Measurements from ENCODE around the gene CASK.

Gene CASK

GRCh38 chrX:41837270-41837944 is 85.9 kb downstream of the CASK start:
- Histone ChIP-seq H4K12ac (ENCODE audit: low read depth, low read length) (no peak overlapping the region), H2BK120ac (ENCODE audit: insufficient read depth, low read length, poor library complexity) (no peak overlapping the region), H3K79me1 (ENCODE audit: low read length) (no peaks in the 10 kb centered on the region), H3K9me3 (ENCODE audit: insufficient read depth, low read depth, low read length) (no peaks in the 10 kb centered on the region), H3K27ac (ENCODE audit: low read depth, low read length) (no peak overlapping the region), H2BK12ac (ENCODE audit: low read length) (no peak overlapping the region), H3K9ac (ENCODE audit: low read length) (no peak overlapping the region), H3K4ac (ENCODE audit: low read depth, low read length) (no peak overlapping the region), H3K4me3 (ENCODE audit: low read depth, low read length) (no peak overlapping the region), H2AFZ (ENCODE audit: insufficient read depth, low read length, poor library complexity) (no peak overlapping the region), H3K23ac (ENCODE audit: low read length) (no peak overlapping the region), H4K91ac (ENCODE audit: low read depth, low read length) (no peak overlapping the region), H4K8ac (ENCODE audit: low read depth, low read length) (no peak overlapping the region), H2BK5ac (ENCODE audit: low read depth, low read length, poor library complexity) (no peak overlapping the region), H3K79me2 (ENCODE audit: control insufficient read depth, insufficient read depth, low read length, poor library complexity) (no peaks in the 10 kb centered on the region), H3K4me2 (ENCODE audit: low read length) (no peak overlapping the region), H3K36me3 (ENCODE audit: control insufficient read depth in 1 of 2, insufficient read depth in 2 of 2, low read length in 2 of 2) (no peaks in the 10 kb centered on the region), H2AK5ac (ENCODE audit: low read length) (no peak overlapping the region), H3K18ac (ENCODE audit: low read length) (no peak overlapping the region), H3K4me1 (ENCODE audit: control insufficient read depth in 1 of 2, insufficient read depth in 2 of 2, low read length in 2 of 2) (no peaks in the 10 kb centered on the region), H3K27me3 (ENCODE audit: insufficient read depth, low read length) (no peaks in the 10 kb centered on the region), H3K14ac (ENCODE audit: low read length) (no peak overlapping the region)
- no peak for DNase-seq
- no CpG with 5 or more reads among the region's 6 CpGs for WGBS (ENCODE audit: extremely low coverage, insufficient coverage, insufficient read length)

- Histone ChIP-seq H4K12ac (ENCODE audit: low read depth, low read length) (no peak overlapping the region), H2BK120ac (ENCODE audit: insufficient read depth, low read length, poor library complexity) (no peak overlapping the region), H3K36me3 (ENCODE audit: control insufficient read depth in 1 of 2, insufficient read depth in 2 of 2, low read length in 2 of 2) (no peaks in the 10 kb centered on the region), H3K18ac (ENCODE audit: low read length) (no peak overlapping the region), H3K23ac (ENCODE audit: low read length) (no peak overlapping the region), H3K4me3 (ENCODE audit: low read depth, low read length) (no peak overlapping the region), H3K79me1 (ENCODE audit: low read length) (no peaks in the 10 kb centered on the region), H3K9ac (ENCODE audit: low read length) (no peak overlapping the region), H3K27ac (ENCODE audit: low read depth, low read length) (no peak overlapping the region), H3K14ac (ENCODE audit: low read length) (no peak overlapping the region), H2AK5ac (ENCODE audit: low read length) (no peak overlapping the region), H3K9me3 (ENCODE audit: insufficient read depth, low read depth, low read length) (no peaks in the 10 kb centered on the region), H2AFZ (ENCODE audit: insufficient read depth, low read length, poor library complexity) (no peak overlapping the region), H3K4me1 (ENCODE audit: control insufficient read depth in 1 of 2, insufficient read depth in 2 of 2, low read length in 2 of 2) (no peaks in the 10 kb centered on the region), H3K79me2 (ENCODE audit: control insufficient read depth, insufficient read depth, low read length, poor library complexity) (no peaks in the 10 kb centered on the region), H4K8ac (ENCODE audit: low read depth, low read length) (no peak overlapping the region), H2BK5ac (ENCODE audit: low read depth, low read length, poor library complexity) (no peak overlapping the region), H4K91ac (ENCODE audit: low read depth, low read length) (no peak overlapping the region), H3K4ac (ENCODE audit: low read depth, low read length) (no peak overlapping the region), H2BK12ac (ENCODE audit: low read length) (no peak overlapping the region), H3K4me2 (ENCODE audit: low read length) (no peak overlapping the region), H3K27me3 (ENCODE audit: insufficient read depth, low read length) (no peaks in the 10 kb centered on the region)
- DNase-seq = no peak
- no CpG with 5 or more reads among the region's 1 CpG for WGBS (ENCODE audit: extremely low coverage, insufficient coverage, insufficient read length)
Measured at GRCh38 chrX:41828826-41829225, 94.5 kb downstream of the CASK start.

GRCh38 chrX:41827886-41828285 is 95.5 kb downstream of the CASK start:
- Histone ChIP-seq H3K27ac (ENCODE audit: low read depth, low read length) (no peak overlapping the region), H3K9ac (ENCODE audit: low read length) (no peak overlapping the region), H4K91ac (ENCODE audit: low read depth, low read length) (no peak overlapping the region), H3K4me1 (ENCODE audit: control insufficient read depth in 1 of 2, insufficient read depth in 2 of 2, low read length in 2 of 2) (no peaks in the 10 kb centered on the region), H3K79me1 (ENCODE audit: low read length) (no peaks in the 10 kb centered on the region), H3K4ac (ENCODE audit: low read depth, low read length) (no peak overlapping the region), H2BK120ac (ENCODE audit: insufficient read depth, low read length, poor library complexity) (no peak overlapping the region), H2BK12ac (ENCODE audit: low read length) (no peak overlapping the region), H3K9me3 (ENCODE audit: insufficient read depth, low read depth, low read length) (no peaks in the 10 kb centered on the region), H3K4me3 (ENCODE audit: low read depth, low read length) (no peak overlapping the region), H3K36me3 (ENCODE audit: control insufficient read depth in 1 of 2, insufficient read depth in 2 of 2, low read length in 2 of 2) (no peaks in the 10 kb centered on the region), H2AK5ac (ENCODE audit: low read length) (no peak overlapping the region), H3K23ac (ENCODE audit: low read length) (no peak overlapping the region), H3K18ac (ENCODE audit: low read length) (no peak overlapping the region), H3K27me3 (ENCODE audit: insufficient read depth, low read length) (no peaks in the 10 kb centered on the region), H3K4me2 (ENCODE audit: low read length) (no peak overlapping the region), H2AFZ (ENCODE audit: insufficient read depth, low read length, poor library complexity) (no peak overlapping the region), H3K79me2 (ENCODE audit: control insufficient read depth, insufficient read depth, low read length, poor library complexity) (no peaks in the 10 kb centered on the region), H4K8ac (ENCODE audit: low read depth, low read length) (no peak overlapping the region), H2BK5ac (ENCODE audit: low read depth, low read length, poor library complexity) (no peak overlapping the region), H4K12ac (ENCODE audit: low read depth, low read length) (no peak overlapping the region), H3K14ac (ENCODE audit: low read length) (no peak overlapping the region)
- no peak for DNase-seq

- no peak overlapping the region for H3K14ac ChIP-seq (ENCODE audit: low read length)
- H3K9ac ChIP-seq (ENCODE audit: low read length) = no peak overlapping the region
- no peaks in the 10 kb centered on the region for H3K36me3 ChIP-seq (ENCODE audit: control insufficient read depth in 1 of 2, insufficient read depth in 2 of 2, low read length in 2 of 2)
- no peak overlapping the region for H3K27ac ChIP-seq (ENCODE audit: low read depth, low read length)
- H3K4me1 ChIP-seq (ENCODE audit: control insufficient read depth in 1 of 2, insufficient read depth in 2 of 2, low read length in 2 of 2) = no peaks in the 10 kb centered on the region
- no peaks in the 10 kb centered on the region for H3K79me2 ChIP-seq (ENCODE audit: control insufficient read depth, insufficient read depth, low read length, poor library complexity)
- no peak overlapping the region for H2BK120ac ChIP-seq (ENCODE audit: insufficient read depth, low read length, poor library complexity)
- no peak overlapping the region for H2BK12ac ChIP-seq (ENCODE audit: low read length)
- H2AFZ ChIP-seq (ENCODE audit: insufficient read depth, low read length, poor library complexity) = no peak overlapping the region
- no peak overlapping the region for H3K23ac ChIP-seq (ENCODE audit: low read length)
- H3K27me3 ChIP-seq (ENCODE audit: insufficient read depth, low read length) = no peaks in the 10 kb centered on the region
- no peak overlapping the region for H2AK5ac ChIP-seq (ENCODE audit: low read length)
- H2BK5ac ChIP-seq (ENCODE audit: low read depth, low read length, poor library complexity) = no peak overlapping the region
- no peaks in the 10 kb centered on the region for H3K79me1 ChIP-seq (ENCODE audit: low read length)
- H3K18ac ChIP-seq (ENCODE audit: low read length) = no peak overlapping the region
- H3K9me3 ChIP-seq (ENCODE audit: insufficient read depth, low read depth, low read length) = no peaks in the 10 kb centered on the region
- WGBS (ENCODE audit: extremely low coverage, insufficient coverage, insufficient read length) = no CpG with 5 or more reads among the region's 2 CpGs
- H4K12ac ChIP-seq (ENCODE audit: low read depth, low read length) = no peak overlapping the region
- H3K4me2 ChIP-seq (ENCODE audit: low read length) = no peak overlapping the region
- no peak overlapping the region for H3K4me3 ChIP-seq (ENCODE audit: low read depth, low read length)
- no peak for DNase-seq
- H4K8ac ChIP-seq (ENCODE audit: low read depth, low read length) = no peak overlapping the region
- no peak overlapping the region for H4K91ac ChIP-seq (ENCODE audit: low read depth, low read length)
- no peak overlapping the region for H3K4ac ChIP-seq (ENCODE audit: low read depth, low read length)
Measured at GRCh38 chrX:41825796-41826195, 97.6 kb downstream of the CASK start.
